Nucleus accumbens (tissue), 56 donors: ENCODE measurements around the gene FGF5.
"Not testable (repeated sequence)": the region's sequence is repeated elsewhere in the genome, so short reads cannot be mapped to it uniquely, and the experiment has no call there.

ENCODE experiments used
- DNase-seq, 56 donors: peaks; one replicate each; lab custom pipeline; 2025; lab: John Stamatoyannopoulos, UW

FGF5 gene

GRCh38 chr4:80290665-80291064, 24.2 kb downstream of the FGF5 start:
- not testable (repeated sequence) for DNase-seq

GRCh38 chr4:80294206-80294605, 27.7 kb downstream of the FGF5 start:
- no peak for DNase-seq

- DNase-seq = no peak
These were observed 28.9 kb downstream of the FGF5 start for GRCh38 chr4:80295336-80295735.

GRCh38 chr4:80295826-80296225, 29.4 kb downstream of the FGF5 start:
- DNase-seq = no peak

- no peak for DNase-seq
These were observed 35.4 kb downstream of the FGF5 start for GRCh38 chr4:80301884-80302283.

GRCh38 chr4:80302616-80303223, 36.3 kb downstream of the FGF5 start:
- no peak for DNase-seq

- DNase-seq = no peak
These were observed 39.0 kb downstream of the FGF5 start for GRCh38 chr4:80305466-80305865.

- no peak for DNase-seq
These were observed 39.8 kb downstream of the FGF5 start for GRCh38 chr4:80306260-80306659.

- DNase-seq = no peak
These were observed 40.8 kb downstream of the FGF5 start for GRCh38 chr4:80307183-80307735.

GRCh38 chr4:80307774-80308465, 41.5 kb downstream of the FGF5 start:
- DNase-seq = peak in 3 of 56 donors; percentile 0 to 16 (median 2)

- no peak for DNase-seq
These were observed 42.0 kb downstream of the FGF5 start for GRCh38 chr4:80308466-80308822.

GRCh38 chr4:80309294-80310004, 43.0 kb downstream of the FGF5 start:
- DNase-seq = no peak

- no peak for DNase-seq
These were observed 44.7 kb downstream of the FGF5 start for GRCh38 chr4:80311130-80311529.

- DNase-seq = no peak
These were observed 45.7 kb downstream of the FGF5 start for GRCh38 chr4:80312124-80312523.

- DNase-seq = no peak
These were observed 47.2 kb downstream of the FGF5 start for GRCh38 chr4:80313627-80314026.

GRCh38 chr4:80315848-80316247, 49.4 kb downstream of the FGF5 start:
- DNase-seq = not testable (repeated sequence)

- no peak for DNase-seq
These were observed 54.9 kb downstream of the FGF5 start for GRCh38 chr4:80321341-80321740.

GRCh38 chr4:80321776-80322175, 55.3 kb downstream of the FGF5 start:
- DNase-seq = no peak

GRCh38 chr4:80322716-80323115, 56.3 kb downstream of the FGF5 start:
- peak in 1 of 56 donors; percentile 2 for DNase-seq

GRCh38 chr4:80324171-80324570, 57.7 kb downstream of the FGF5 start:
- no peak for DNase-seq

- DNase-seq = no peak
These were observed 65.2 kb downstream of the FGF5 start for GRCh38 chr4:80331693-80332092.

GRCh38 chr4:80333121-80333520, 66.7 kb downstream of the FGF5 start:
- DNase-seq = no peak
